ENCODE data around the gene CRMP1.

DNA sequence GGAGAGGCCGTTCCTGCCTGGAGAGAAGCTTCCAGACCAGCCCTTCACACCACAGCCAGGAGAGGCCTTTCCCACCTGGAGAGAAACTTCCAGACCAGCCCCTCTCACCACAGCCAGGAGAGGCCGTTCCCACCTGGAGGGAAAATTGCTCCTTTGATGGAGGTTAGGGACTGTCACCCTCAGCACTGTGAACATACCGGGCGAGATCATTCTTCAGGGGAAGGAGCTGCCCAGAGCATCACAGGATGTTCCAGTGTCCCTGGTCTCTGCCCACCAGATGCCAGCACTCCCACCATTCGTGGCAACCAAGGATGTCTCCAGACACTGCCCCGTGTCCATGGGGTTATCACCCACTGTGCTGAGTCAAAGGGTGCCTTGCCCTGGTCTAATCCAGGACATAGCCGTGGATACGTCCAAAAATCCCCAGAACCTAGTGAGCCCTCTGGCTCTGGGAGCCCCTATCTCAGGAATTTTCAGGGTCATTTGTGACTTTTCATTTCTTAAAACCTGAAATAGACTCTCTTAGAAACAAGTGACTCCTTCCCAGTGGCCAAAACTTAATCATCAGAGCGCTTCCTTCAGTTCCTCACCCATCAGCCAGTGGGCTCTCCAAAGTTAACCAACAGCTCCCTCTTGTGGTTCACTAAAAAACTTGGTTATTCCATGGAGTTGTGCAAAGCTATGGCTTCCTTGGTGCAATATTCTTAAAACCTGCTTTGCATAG, 80.2 kb downstream of the CRMP1 start:
- TF ChIP-seq, protein P1, sequence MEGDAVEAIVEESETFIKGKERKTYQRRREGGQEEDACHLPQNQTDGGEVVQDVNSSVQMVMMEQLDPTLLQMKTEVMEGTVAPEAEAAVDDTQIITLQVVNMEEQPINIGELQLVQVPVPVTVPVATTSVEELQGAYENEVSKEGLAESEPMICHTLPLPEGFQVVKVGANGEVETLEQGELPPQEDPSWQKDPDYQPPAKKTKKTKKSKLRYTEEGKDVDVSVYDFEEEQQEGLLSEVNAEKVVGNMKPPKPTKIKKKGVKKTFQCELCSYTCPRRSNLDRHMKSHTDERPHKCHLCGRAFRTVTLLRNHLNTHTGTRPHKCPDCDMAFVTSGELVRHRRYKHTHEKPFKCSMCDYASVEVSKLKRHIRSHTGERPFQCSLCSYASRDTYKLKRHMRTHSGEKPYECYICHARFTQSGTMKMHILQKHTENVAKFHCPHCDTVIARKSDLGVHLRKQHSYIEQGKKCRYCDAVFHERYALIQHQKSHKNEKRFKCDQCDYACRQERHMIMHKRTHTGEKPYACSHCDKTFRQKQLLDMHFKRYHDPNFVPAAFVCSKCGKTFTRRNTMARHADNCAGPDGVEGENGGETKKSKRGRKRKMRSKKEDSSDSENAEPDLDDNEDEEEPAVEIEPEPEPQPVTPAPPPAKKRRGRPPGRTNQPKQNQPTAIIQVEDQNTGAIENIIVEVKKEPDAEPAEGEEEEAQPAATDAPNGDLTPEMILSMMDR (IDR thresholded peaks at IDR 0.05): peak; percentile 29 to 69 (median 60)
- no peak for TF ChIP-seq POLR2AphosphoS5 (IDR thresholded peaks at IDR 0.05)
